Skin epidermis (tissue), 12 donors: ENCODE results near the gene GPR137B.

ENCODE experiments used
- H3K27ac ChIP-seq, 21 experiments: fragments of 200-600 bp; sonication (generic) in 11 of 21; one replicate each; pipeline ENCODE4 v1.5.0; 2020; ENCODE audit warnings: mild to moderate bottlenecking in 3 of 21, inconsistent platforms in 2 of 21, moderate library complexity in 2 of 21
- H3K4me3 ChIP-seq, 7 experiments: fragments of 200-600 bp; sonication (generic) in 2 of 7; one replicate each; pipeline ENCODE4 v1.5.0; 2020; ENCODE audit warnings: inconsistent platforms in 2 of 7, mild to moderate bottlenecking in 2 of 7, moderate library complexity in 1 of 7

Gene GPR137B

GRCh38 chr1:236141447-236142252, 689 bp upstream of the GPR137B start:
- Histone ChIP-seq H3K27ac (peak overlapping the region in 13 of 21 experiments; percentile 4 to 81 (median 71)), H3K4me3 (peak overlapping the region; percentile 51 to 75 (median 67))

GRCh38 chr1:236143104-236143948, 987 bp downstream of the GPR137B start:
- Histone ChIP-seq H3K27ac (peak overlapping the region; percentile 48 to 90 (median 77)), H3K4me3 (peak overlapping the region; percentile 51 to 75 (median 67))

- Histone ChIP-seq H3K27ac (peak overlapping the region in 6 of 21 experiments; percentile 7 to 90 (median 76)), H3K4me3 (peak overlapping the region; percentile 51 to 75 (median 67))
Measured at GRCh38 chr1:236144033-236144432, 1.7 kb downstream of the GPR137B start.

DNA sequence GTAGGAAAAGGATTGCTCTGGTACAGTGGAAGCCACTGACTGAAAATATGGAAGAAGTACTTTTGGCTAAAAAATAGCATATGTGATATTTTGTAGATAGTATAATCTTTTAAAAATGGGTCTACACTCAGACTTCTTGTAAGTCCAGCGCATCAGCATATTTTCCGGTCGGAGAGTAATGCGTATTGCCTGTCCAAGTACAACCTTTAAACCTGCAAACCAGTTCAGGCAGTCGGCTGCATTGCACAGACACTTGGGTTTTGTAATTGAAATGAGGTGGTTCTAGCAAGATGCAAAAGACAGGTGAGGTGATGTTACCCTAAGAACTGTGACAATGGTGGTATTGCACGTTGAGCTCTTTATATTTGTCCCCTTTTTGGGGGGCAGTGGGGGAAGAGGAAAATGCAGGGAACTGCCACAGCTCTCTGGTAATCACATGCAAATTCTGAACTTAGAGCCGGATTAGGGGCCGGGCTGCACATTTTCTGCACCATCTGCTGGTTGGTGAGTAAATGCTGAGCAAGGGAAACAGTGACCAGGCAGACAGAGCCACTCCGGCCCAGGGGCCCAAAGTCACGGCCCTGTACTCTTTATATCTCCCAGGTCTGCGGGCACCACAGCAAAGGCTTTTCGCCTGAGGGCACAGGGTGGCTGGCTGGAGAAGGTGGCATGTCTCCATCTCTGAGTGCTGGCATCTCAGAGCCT, 2.3 kb downstream of the GPR137B start:
- peak overlapping the region in 3 of 21 experiments; percentile 14 to 71 (median 26) for H3K27ac ChIP-seq

GRCh38 chr1:236147068-236147467, 4.7 kb downstream of the GPR137B start:
- no peak overlapping the region for H3K4me3 ChIP-seq
- H3K27ac ChIP-seq, result peak overlapping the region in 7 of 21 experiments; percentile 28 to 74 (median 51)

More for the DNA sequence above, 2.3 kb downstream of the GPR137B start:
- peak overlapping the region in 6 of 7 experiments; percentile 57 to 75 (median 68) for H3K4me3 ChIP-seq

GRCh38 chr1:236147521-236148469, 5.5 kb downstream of the GPR137B start:
- Histone ChIP-seq H3K27ac (peak overlapping the region in 15 of 21 experiments; percentile 4 to 74 (median 47)), H3K4me3 (no peak overlapping the region)

- Histone ChIP-seq H3K27ac (peak overlapping the region in 4 of 21 experiments; percentile 1 to 74 (median 31)), H3K4me3 (no peak overlapping the region)
Measured at GRCh38 chr1:236148470-236148845, 6.1 kb downstream of the GPR137B start.

GRCh38 chr1:236149003-236149595, 6.8 kb downstream of the GPR137B start:
- H3K4me3 ChIP-seq, result no peak overlapping the region
- peak overlapping the region in 4 of 21 experiments; percentile 1 to 58 (median 22) for H3K27ac ChIP-seq

DNA sequence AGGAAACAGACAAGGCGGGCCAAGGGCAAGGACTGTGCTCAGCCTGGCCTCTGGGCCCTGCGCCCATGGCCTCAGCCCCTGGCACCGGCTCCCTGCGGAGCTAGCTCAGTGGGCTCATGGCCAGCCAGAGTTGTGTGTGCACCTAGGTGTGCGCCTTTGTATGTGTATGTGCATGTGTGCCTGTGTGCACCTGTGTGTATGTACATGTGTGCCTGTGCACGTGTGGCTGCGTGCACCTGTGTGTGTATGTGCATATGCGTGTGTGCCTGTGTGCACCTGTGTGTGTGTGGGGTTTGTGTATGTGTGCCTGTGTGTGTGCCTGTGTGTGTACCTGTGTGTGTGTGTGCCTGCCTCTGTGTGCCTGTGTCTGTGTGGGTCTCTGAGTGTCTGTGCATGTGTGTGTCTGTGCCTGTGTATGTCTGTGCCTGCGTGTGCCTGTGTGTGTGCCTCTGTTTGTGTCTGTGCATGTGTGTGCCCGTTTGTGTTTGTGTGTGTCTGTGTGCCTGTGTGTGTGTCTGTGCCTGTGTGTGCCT, 7.4 kb downstream of the GPR137B start:
- Histone ChIP-seq H3K27ac (peak overlapping the region in 3 of 21 experiments; percentile 1 to 27 (median 16)), H3K4me3 (no peak overlapping the region)

GRCh38 chr1:236150311-236150955, 8.1 kb downstream of the GPR137B start:
- Histone ChIP-seq H3K27ac (no peak overlapping the region), H3K4me3 (no peak overlapping the region)

DNA sequence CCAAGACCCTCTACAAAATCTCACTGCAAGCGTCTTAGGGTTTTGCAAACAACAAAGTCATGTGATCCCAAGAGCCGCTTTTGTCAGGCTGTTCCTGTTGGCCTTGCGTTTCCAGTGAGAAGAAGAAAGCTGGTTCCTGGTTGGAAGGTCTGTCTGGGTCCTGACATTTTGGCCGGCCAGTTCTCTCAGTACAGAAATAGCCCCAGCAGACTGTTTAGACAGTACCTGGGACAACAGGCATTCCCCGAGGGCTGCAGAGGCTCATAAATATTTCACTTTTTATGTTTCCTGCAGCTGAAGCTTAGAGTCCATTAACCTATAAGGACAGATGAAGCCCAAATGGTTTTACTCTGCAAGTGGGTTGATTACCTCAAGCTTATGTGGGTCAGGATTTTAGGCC, 8.6 kb downstream of the GPR137B start:
- Histone ChIP-seq H3K4me3 (no peak overlapping the region), H3K27ac (no peak overlapping the region)

GRCh38 chr1:236151739-236152424, 9.5 kb downstream of the GPR137B start:
- Histone ChIP-seq H3K27ac (no peak overlapping the region), H3K4me3 (no peak overlapping the region)

DNA sequence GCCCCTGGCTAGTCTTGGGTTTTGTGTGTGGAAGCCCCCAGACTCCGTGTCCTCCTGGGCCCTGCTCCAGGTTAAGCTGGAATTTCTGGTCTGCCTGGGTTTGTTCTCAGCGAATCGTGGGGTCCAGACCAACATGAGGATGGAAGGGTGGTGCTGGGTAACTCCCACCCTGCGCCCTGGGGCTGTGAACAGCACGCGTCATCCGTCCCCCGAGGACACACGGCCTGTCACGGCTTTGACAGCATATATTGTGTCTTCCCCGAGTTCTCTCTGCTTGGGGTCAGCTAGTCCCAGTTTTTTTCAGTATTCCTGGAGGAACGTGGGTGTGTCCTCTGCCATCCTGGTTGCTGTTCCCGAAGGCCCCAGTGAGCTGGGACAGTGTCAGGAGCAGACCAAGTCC, 11.8 kb downstream of the GPR137B start:
- Histone ChIP-seq H3K4me3 (no peak overlapping the region), H3K27ac (no peak overlapping the region)

DNA sequence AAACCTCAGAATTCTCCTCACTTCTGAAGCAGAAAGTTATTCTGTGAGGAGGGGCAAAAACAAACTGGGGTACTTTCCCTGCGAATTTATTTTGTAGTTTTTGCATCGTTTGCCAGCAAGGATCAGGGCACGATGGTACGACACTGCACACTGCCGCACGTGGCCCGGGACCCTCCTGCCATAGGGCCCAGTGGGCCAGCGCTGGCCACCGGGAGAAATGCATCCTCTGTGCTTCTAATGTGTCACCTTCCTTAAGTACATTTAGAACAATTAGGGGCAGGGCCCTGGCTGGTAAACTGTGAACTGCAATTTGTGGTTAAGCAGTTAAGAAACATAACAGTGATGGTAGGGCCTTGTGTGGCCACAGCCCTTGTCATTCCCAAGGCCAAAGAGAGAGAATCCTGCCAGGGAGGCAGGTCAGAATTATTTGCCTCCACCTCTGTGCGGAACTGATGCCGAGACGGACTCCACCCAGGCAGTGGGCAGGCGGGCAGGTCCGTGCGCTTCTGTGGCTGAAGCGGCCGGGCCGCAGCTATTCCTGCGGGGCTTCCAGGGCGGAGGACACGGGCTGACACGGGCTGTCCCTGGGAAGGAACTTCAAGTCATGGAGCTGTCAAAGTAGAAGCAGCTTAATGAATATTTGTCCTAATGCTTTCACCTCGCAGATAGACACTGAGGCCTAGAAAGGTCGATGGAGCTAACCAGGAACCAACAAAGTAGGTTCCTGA, 12.5 kb downstream of the GPR137B start:
- peak overlapping the region in 2 of 21 experiments; percentile 14 to 48 for H3K27ac ChIP-seq
- H3K4me3 ChIP-seq, result no peak overlapping the region

DNA sequence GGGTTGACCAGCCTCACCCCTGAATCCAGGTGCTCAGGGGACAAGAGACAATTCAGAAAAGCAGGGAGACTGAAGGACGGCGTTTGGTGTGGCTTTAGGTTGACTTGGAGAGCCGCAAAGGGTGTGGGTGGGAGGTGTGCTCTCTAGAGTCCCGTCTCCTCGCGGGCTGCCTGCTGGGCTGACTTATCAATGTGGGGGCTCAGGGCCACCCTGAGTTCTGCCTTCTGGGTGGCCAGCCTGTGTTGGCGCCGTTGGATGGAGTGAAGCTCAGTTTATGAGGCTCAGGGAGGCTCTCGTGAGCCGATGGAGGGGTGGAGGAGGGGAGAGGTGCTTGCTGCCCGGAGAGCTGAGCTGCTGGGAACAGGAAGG, 13.0 kb downstream of the GPR137B start:
- H3K4me3 ChIP-seq, result no peak overlapping the region
- peak overlapping the region in 2 of 21 experiments; percentile 14 to 48 for H3K27ac ChIP-seq

DNA sequence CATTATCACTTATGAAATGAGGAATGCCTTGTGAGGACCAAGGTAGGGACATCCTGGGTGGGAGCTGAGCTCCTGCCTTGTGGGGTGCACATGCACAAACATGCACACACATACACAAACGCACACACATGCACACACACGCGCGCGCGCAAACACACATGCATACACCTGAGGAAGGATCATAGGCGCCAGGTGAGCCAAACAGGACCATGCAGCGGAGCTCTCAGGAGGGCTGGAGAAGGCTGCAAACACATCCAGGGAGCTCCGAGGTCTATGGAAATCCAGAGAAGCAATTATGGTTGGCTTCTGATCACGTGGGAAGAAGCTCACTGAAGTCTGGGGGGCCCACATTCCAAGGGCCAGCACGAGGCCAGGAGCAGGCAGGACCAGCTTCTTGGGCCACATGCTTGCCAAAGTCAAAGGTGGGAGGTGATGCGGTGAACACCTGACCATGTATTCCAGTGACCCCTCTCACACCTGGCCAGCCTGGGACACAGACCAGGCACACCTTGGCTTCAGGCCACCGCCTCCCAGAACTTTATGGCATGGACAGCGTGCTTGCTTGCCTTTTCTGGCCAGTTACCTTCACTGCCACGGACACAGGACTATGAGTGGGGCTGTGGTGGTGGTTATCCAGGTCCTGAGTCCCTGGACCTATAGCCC, 13.6 kb downstream of the GPR137B start:
- no peak overlapping the region for H3K4me3 ChIP-seq
- peak overlapping the region in 4 of 21 experiments; percentile 5 to 55 (median 46) for H3K27ac ChIP-seq
